Osteocyte (in vitro differentiated cells): Measurements from ENCODE around the gene ZNF679. TPM values are rescaled to one million over a fixed set of nuclear protein-coding genes. Genes with fewer than 3 reads are reported as not detected.
"Not testable (repeated sequence)": the region's sequence is repeated elsewhere in the genome, so short reads cannot be mapped to it uniquely, and the experiment has no call there.

Experiments
- DNase-seq: peaks from one replicate; pipeline ENCODE4 v3.0.0; 2021; ENCODE audit warnings: mixed read lengths; ENCODE audit not compliant: unreplicated experiment; ENCODE audit errors: extremely low spot score
- H3K27ac Mint-ChIP-seq: one replicate; pipeline ENCODE4 v1.8.0; 2021; ENCODE audit warnings: mild to moderate bottlenecking, mixed read lengths; ENCODE audit not compliant: unreplicated experiment
- H3K27me3 Mint-ChIP-seq: one replicate; pipeline ENCODE4 v1.8.0; 2021; ENCODE audit warnings: mixed read lengths; ENCODE audit not compliant: unreplicated experiment
- H3K36me3 Mint-ChIP-seq: one replicate; pipeline ENCODE4 v1.8.0; 2021; ENCODE audit warnings: mixed read lengths; ENCODE audit not compliant: unreplicated experiment
- H3K4me1 Mint-ChIP-seq: one replicate; pipeline ENCODE4 v1.8.0; 2021; ENCODE audit warnings: mixed read lengths; ENCODE audit not compliant: unreplicated experiment
- H3K4me3 Mint-ChIP-seq: one replicate; pipeline ENCODE4 v1.8.0; 2021; ENCODE audit warnings: mild to moderate bottlenecking, moderate library complexity, mixed read lengths; ENCODE audit not compliant: unreplicated experiment
- H3K9me3 Mint-ChIP-seq: one replicate; pipeline ENCODE4 v1.8.0; 2021; ENCODE audit warnings: mixed read lengths; ENCODE audit not compliant: unreplicated experiment
- CTCF ChIP-seq: fragments of 200-600 bp; sonication (generic); IDR thresholded peaks from 2 replicates; pipeline ENCODE4 v1.5.0; 2021; ENCODE audit warnings: antibody characterized with exemption, mild to moderate bottlenecking, moderate library complexity
- long read RNA-seq: library from polyadenylated mRNA; unstranded; transcript quantifications from one replicate; pipeline ENCODE4 v2.0.0, GENCODE V29; 2021
- total RNA-seq: library from RNA; stranded (reverse); gene quantifications from 2 replicates; pipeline ENCODE4 v1.2.1, GENCODE V29; 2021

ZNF679 gene
- not detected in 2 replicates for total RNA-seq
- long read RNA-seq, result 0 reads

GRCh38 chr7:64228174-64228573 is at the start of gene ZNF679:
TSS of gene ZNF679 (plus strand) at chr7:64228474. CDS start at chr7:64249118, 20,644 bp downstream.
- H3K4me3 Mint-ChIP-seq, H3K27me3 Mint-ChIP-seq: not testable (repeated sequence)

GRCh38 chr7:64180989-64181388 is 47.3 kb upstream of the ZNF679 start:
- Mint-ChIP-seq H3K36me3 (no peaks in the 10 kb centered on the region), H3K27me3 (no peaks in the 10 kb centered on the region), H3K4me3 (no peak overlapping the region), H3K9me3 (peaks cover 35% of the 10 kb centered on the region), H3K27ac (no peak overlapping the region), H3K4me1 (no peaks in the 10 kb centered on the region)
- DNase-seq, result no peak
- TF ChIP-seq CTCF, result no peak

More at GRCh38 chr7:64228174-64228573, at the start of gene ZNF679:
- H3K36me3 Mint-ChIP-seq, DNase-seq, H3K27ac Mint-ChIP-seq, H3K4me1 Mint-ChIP-seq: not testable (repeated sequence)
- peaks cover 27% of the 10 kb centered on the region for H3K9me3 Mint-ChIP-seq

GRCh38 chr7:64181586-64181985 is 46.7 kb upstream of the ZNF679 start:
- H3K4me3 Mint-ChIP-seq, result no peak overlapping the region
- H3K9me3 Mint-ChIP-seq, result peaks cover 35% of the 10 kb centered on the region
- no peaks in the 10 kb centered on the region for H3K4me1 Mint-ChIP-seq
- H3K27me3 Mint-ChIP-seq, result no peaks in the 10 kb centered on the region
- H3K27ac Mint-ChIP-seq, result no peak overlapping the region
- no peak for TF ChIP-seq CTCF
- H3K36me3 Mint-ChIP-seq, result no peaks in the 10 kb centered on the region
- DNase-seq, result no peak

GRCh38 chr7:64182036-64182790 is 46.1 kb upstream of the ZNF679 start:
- peaks cover 31% of the 10 kb centered on the region for H3K9me3 Mint-ChIP-seq
- no peaks in the 10 kb centered on the region for H3K4me1 Mint-ChIP-seq
- no peak for TF ChIP-seq CTCF
- no peaks in the 10 kb centered on the region for H3K36me3 Mint-ChIP-seq
- no peak overlapping the region for H3K27ac Mint-ChIP-seq
- no peak overlapping the region for H3K4me3 Mint-ChIP-seq
- DNase-seq, result no peak
- H3K27me3 Mint-ChIP-seq, result no peaks in the 10 kb centered on the region

GRCh38 chr7:64183126-64183742 is 45.0 kb upstream of the ZNF679 start:
- no peaks in the 10 kb centered on the region for H3K27me3 Mint-ChIP-seq
- no peak overlapping the region for H3K27ac Mint-ChIP-seq
- peaks cover 28% of the 10 kb centered on the region for H3K9me3 Mint-ChIP-seq
- H3K4me1 Mint-ChIP-seq, result no peaks in the 10 kb centered on the region
- DNase-seq, result no peak
- TF ChIP-seq CTCF, result no peak
- no peak overlapping the region for H3K4me3 Mint-ChIP-seq
- no peaks in the 10 kb centered on the region for H3K36me3 Mint-ChIP-seq
